ENCODE data around the gene NFATC1.
A peak's percentile ranks its signal among the peaks of the same experiment; 100 is the strongest.

The NFATC1 gene

GRCh38 chr18:79543861-79544385 is 148.2 kb downstream of the NFATC1 start:
- peak; percentile 49 for DNase-seq

GRCh38 chr18:79544386-79544963 is 148.7 kb downstream of the NFATC1 start:
- DNase-seq: peak; percentile 44

- DNase-seq: peak; percentile 38
These were observed 149.5 kb downstream of the NFATC1 start for GRCh38 chr18:79545255-79545654.

- DNase-seq: peak; percentile 46
These were observed 150.0 kb downstream of the NFATC1 start for GRCh38 chr18:79545736-79546171.

- DNase-seq: peak; percentile 43
These were observed 151.1 kb downstream of the NFATC1 start for GRCh38 chr18:79546781-79547272.

GRCh38 chr18:79547413-79548076 is 151.8 kb downstream of the NFATC1 start:
- DNase-seq: peak; percentile 48

GRCh38 chr18:79548077-79548450 is 152.3 kb downstream of the NFATC1 start:
- DNase-seq: no peak

- no peak for DNase-seq
These were observed 152.9 kb downstream of the NFATC1 start for GRCh38 chr18:79548621-79548985.

GRCh38 chr18:79548986-79549637 is 153.4 kb downstream of the NFATC1 start:
- peak; percentile 37 for DNase-seq

GRCh38 chr18:79549638-79550000 is 153.9 kb downstream of the NFATC1 start:
- peak; percentile 40 for DNase-seq

- peak; percentile 48 for DNase-seq
These were observed 156.5 kb downstream of the NFATC1 start for GRCh38 chr18:79552140-79552631.

- DNase-seq: peak; percentile 40
These were observed 157.0 kb downstream of the NFATC1 start for GRCh38 chr18:79552696-79553095.

- DNase-seq: peak; percentile 43
These were observed 157.4 kb downstream of the NFATC1 start for GRCh38 chr18:79553154-79553553.

- peak; percentile 41 for DNase-seq
These were observed 158.0 kb downstream of the NFATC1 start for GRCh38 chr18:79553696-79554095.

GRCh38 chr18:79554321-79554720 is 158.6 kb downstream of the NFATC1 start:
- peak; percentile 41 for DNase-seq

GRCh38 chr18:79554945-79555645 is 159.4 kb downstream of the NFATC1 start:
- DNase-seq: peak; percentile 47

GRCh38 chr18:79555885-79556284 is 160.2 kb downstream of the NFATC1 start:
- peak; percentile 51 for DNase-seq

GRCh38 chr18:79556829-79557585 is 161.3 kb downstream of the NFATC1 start:
- DNase-seq: peak; percentile 61

GRCh38 chr18:79558196-79558932 is 162.6 kb downstream of the NFATC1 start:
- DNase-seq: peak; percentile 50

- DNase-seq: peak; percentile 28
These were observed 163.2 kb downstream of the NFATC1 start for GRCh38 chr18:79558933-79559416.

GRCh38 chr18:79559436-79559835 is 163.7 kb downstream of the NFATC1 start:
- no peak for DNase-seq
